ENCODE results near the gene TIGD4.
"Not testable (repeated sequence)": the region's sequence is repeated elsewhere in the genome, so short reads cannot be mapped to it uniquely, and the experiment has no call there.

Gene TIGD4

GRCh38 chr4:152785639-152786615 is 6.4 kb upstream of the TIGD4 start:
- no peak for TF ChIP-seq TAF1 (IDR thresholded peaks at IDR 0.05; ENCODE audit: low read depth, low read length)
- TF ChIP-seq SPI1 (IDR thresholded peaks at IDR 0.05; ENCODE audit: low read depth, low read length): peak; percentile 82
- FAIRE-seq: peak; percentile 82
- no peak for DNase-seq (ENCODE audit: insufficient read length, low spot score)

DNA sequence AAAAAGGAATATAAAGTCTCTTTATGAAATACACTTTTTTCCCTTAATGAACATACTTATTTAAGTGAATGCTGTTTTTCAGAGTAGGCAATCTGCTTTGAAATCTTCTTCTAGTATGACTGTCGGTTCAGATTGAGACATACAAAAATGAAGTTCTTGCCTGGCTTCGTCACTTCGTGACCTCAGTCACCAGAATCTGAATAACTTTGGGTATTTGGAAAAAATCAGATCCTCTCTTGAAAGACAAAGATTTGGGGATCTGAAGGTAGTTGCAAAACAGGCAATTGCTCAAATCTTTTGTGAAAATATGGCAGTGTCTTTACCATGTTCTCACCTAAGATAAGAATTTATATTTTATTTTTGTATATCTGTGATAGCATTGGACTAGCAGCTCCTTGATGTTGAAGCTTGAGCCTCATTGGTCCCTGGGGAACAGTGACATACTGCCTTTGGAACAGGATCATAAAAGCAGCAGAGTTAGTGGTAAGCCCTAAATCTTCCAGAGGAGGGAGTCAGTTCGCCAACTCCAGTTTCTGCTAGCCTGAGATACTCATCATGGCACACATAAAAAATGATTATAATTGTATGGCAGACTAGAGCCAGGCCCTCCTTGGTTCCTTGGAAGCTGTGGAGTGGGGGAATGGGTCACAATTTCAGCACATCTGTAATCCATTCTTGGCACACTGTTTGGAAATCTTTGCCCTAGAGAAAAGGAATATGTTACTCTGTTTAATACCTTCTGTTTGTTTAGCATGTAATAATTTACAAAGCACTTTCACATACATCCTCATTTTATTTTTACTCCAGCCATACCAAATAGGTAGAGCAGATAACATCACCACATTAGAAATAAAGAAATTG is 5.2 kb upstream of the TIGD4 start:
- no peak for TF ChIP-seq TAF1 (IDR thresholded peaks at IDR 0.05; ENCODE audit: low read depth, low read length)
- no peak for FAIRE-seq
- DNase-seq (ENCODE audit: insufficient read length, low spot score): no peak

DNA sequence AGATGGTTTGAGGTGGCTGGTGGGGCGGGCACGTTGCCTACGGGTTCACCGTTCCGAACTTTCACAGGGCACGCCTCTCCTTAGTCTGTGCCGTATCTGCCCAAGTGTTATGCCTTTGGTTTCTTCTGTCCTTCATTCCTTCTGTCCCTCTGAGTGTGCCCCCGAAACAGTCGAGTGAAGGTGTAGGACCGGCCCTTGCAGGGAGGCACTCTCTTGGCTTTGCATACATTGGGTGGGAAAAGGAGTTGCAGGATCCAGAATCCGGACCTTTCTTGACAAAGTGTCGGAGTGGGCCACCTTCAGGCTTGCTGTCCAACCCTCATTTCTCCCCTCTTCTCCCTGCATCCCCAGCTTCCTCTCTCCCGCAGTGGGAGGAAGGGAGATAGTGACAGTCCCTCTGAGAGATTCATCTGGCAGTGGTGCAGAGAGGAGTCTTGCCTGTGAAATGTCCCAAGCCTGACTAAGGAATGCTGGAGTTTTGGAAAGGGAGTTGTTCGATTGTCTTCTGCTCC is 793 bp upstream of the TIGD4 start:
- FAIRE-seq (no peak), DNase-seq (ENCODE audit: insufficient read length, low spot score) (no peak)
- TF ChIP-seq PAX5 (IDR thresholded peaks at IDR 0.05; ENCODE audit: insufficient read depth, low read length, severe bottlenecking): no peak
- no peak for TF ChIP-seq POLR2AphosphoS5 (IDR thresholded peaks at IDR 0.05; ENCODE audit: low read depth, low read length)
- TF ChIP-seq POLR2A (IDR thresholded peaks at IDR 0.05; ENCODE audit: low read depth, low read length): no peak
- no peak for TF ChIP-seq SPI1 (IDR thresholded peaks at IDR 0.05; ENCODE audit: low read depth, low read length)

- DNase-seq (ENCODE audit: insufficient read length, low spot score) (peak; percentile 13), FAIRE-seq (peak; percentile 77)
- TF ChIP-seq SPI1 (IDR thresholded peaks at IDR 0.05; ENCODE audit: low read depth, low read length) (no peak), POLR2AphosphoS5 (IDR thresholded peaks at IDR 0.05; ENCODE audit: low read depth, low read length) (no peak), POLR2A (IDR thresholded peaks at IDR 0.05; ENCODE audit: low read depth, low read length) (no peak)
Observed at GRCh38 chr4:152778656-152779512, 646 bp downstream of the TIGD4 start.

- no peak for FAIRE-seq
- no peak for DNase-seq (ENCODE audit: insufficient read length, low spot score)
- TF ChIP-seq TAF1 (IDR thresholded peaks at IDR 0.05; ENCODE audit: low read depth, low read length): no peak
- no peak for TF ChIP-seq POLR2AphosphoS5 (IDR thresholded peaks at IDR 0.05; ENCODE audit: low read depth, low read length)
- no peak for TF ChIP-seq POLR2A (IDR thresholded peaks at IDR 0.05; ENCODE audit: low read depth, low read length)
- TF ChIP-seq SPI1 (IDR thresholded peaks at IDR 0.05; ENCODE audit: low read depth, low read length): no peak
- TF ChIP-seq POU2F2 (IDR thresholded peaks at IDR 0.05; ENCODE audit: low read depth, low read length): no peak
- TF ChIP-seq PAX5 (IDR thresholded peaks at IDR 0.05; ENCODE audit: insufficient read depth, low read length, severe bottlenecking): no peak
Observed at GRCh38 chr4:152777488-152777887, 2.0 kb downstream of the TIGD4 start.

- DNase-seq (ENCODE audit: insufficient read length, low spot score) (no peak), FAIRE-seq (no peak)
- TF ChIP-seq POLR2AphosphoS5 (IDR thresholded peaks at IDR 0.05; ENCODE audit: low read depth, low read length) (no peak), POLR2A (IDR thresholded peaks at IDR 0.05; ENCODE audit: low read depth, low read length) (no peak), POU2F2 (IDR thresholded peaks at IDR 0.05; ENCODE audit: low read depth, low read length) (no peak), TAF1 (IDR thresholded peaks at IDR 0.05; ENCODE audit: low read depth, low read length) (no peak), PAX5 (IDR thresholded peaks at IDR 0.05; ENCODE audit: insufficient read depth, low read length, severe bottlenecking) (no peak), SPI1 (IDR thresholded peaks at IDR 0.05; ENCODE audit: low read depth, low read length) (no peak)
Observed at GRCh38 chr4:152776352-152776751, 3.2 kb downstream of the TIGD4 start.

DNA sequence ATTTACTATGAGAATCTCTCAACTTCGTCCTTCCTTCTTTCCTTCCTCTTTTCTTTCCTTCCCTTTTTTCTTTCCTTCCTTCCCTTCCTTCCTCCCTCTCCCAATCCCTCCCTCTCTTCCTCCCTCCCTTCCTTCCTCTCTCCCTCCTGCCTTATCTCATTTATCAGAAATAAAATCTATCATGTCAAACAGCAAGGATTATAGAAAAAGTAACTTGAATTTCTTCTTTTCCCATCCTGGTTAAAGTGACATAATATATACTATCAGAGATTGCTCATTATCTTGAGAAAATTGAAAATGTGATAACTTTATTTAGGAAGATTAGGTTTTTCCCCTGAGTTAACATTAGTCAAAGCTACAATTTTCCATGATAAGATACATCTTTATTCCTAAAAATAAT is 5.6 kb downstream of the TIGD4 start:
- no peak for FAIRE-seq
- no peak for DNase-seq (ENCODE audit: insufficient read length, low spot score)
- TF ChIP-seq POU2F2 (IDR thresholded peaks at IDR 0.05; ENCODE audit: low read depth, low read length) (no peak), POLR2A (IDR thresholded peaks at IDR 0.05; ENCODE audit: low read depth, low read length) (no peak), TAF1 (IDR thresholded peaks at IDR 0.05; ENCODE audit: low read depth, low read length) (no peak), PAX5 (IDR thresholded peaks at IDR 0.05; ENCODE audit: insufficient read depth, low read length, severe bottlenecking) (no peak)

DNA sequence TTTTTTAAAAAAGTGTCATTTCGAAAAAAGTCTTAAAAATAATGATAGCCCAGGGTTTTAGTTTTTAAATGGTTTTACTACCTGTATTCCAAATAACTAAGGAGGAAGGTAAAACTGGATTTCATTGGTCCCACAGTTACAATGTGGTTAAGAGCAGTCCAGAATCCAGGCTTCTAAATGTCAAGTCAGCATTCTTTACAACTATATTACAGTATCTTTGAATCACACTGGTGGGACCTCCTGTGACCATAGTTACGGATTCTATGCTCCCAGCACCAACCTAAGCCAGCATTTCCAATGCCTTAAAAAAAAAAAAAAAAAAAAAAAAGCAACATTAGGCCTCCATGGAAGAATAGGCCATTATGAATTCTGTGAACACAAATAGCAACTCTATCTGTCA is 6.2 kb downstream of the TIGD4 start:
- no peak for TF ChIP-seq POLR2A (IDR thresholded peaks at IDR 0.05; ENCODE audit: low read depth, low read length)
- no peak for TF ChIP-seq TAF1 (IDR thresholded peaks at IDR 0.05; ENCODE audit: low read depth, low read length)
- TF ChIP-seq POU2F2 (IDR thresholded peaks at IDR 0.05; ENCODE audit: low read depth, low read length): no peak
- no peak for TF ChIP-seq SPI1 (IDR thresholded peaks at IDR 0.05; ENCODE audit: low read depth, low read length)
- no peak for TF ChIP-seq POLR2AphosphoS5 (IDR thresholded peaks at IDR 0.05; ENCODE audit: low read depth, low read length)
- no peak for TF ChIP-seq PAX5 (IDR thresholded peaks at IDR 0.05; ENCODE audit: insufficient read depth, low read length, severe bottlenecking)
- FAIRE-seq: no peak
- DNase-seq (ENCODE audit: insufficient read length, low spot score): no peak

- TF ChIP-seq POLR2A (IDR thresholded peaks at IDR 0.05; ENCODE audit: low read depth, low read length) (no peak), TAF1 (IDR thresholded peaks at IDR 0.05; ENCODE audit: low read depth, low read length) (no peak), POU2F2 (IDR thresholded peaks at IDR 0.05; ENCODE audit: low read depth, low read length) (no peak), PAX5 (IDR thresholded peaks at IDR 0.05; ENCODE audit: insufficient read depth, low read length, severe bottlenecking) (no peak), SPI1 (IDR thresholded peaks at IDR 0.05; ENCODE audit: low read depth, low read length) (no peak), POLR2AphosphoS5 (IDR thresholded peaks at IDR 0.05; ENCODE audit: low read depth, low read length) (no peak)
- no peak for FAIRE-seq
Observed at GRCh38 chr4:152771741-152772533, 7.6 kb downstream of the TIGD4 start.

GRCh38 chr4:152765069-152765737 is 14.3 kb downstream of the TIGD4 start:
- DNase-seq (ENCODE audit: insufficient read length, low spot score); FAIRE-seq: not testable (repeated sequence)

More at GRCh38 chr4:152771741-152772533, 7.6 kb downstream of the TIGD4 start:
- DNase-seq (ENCODE audit: insufficient read length, low spot score): no peak

Measured in GM12891 (cell line).